Posterior vena cava (tissue), 2 donors: Measurements from ENCODE around the gene FAM168A. TPM values are rescaled to one million over a fixed set of nuclear protein-coding genes. Genes with fewer than 3 reads are reported as not detected.
"Not testable (repeated sequence)": the region's sequence is repeated elsewhere in the genome, so short reads cannot be mapped to it uniquely, and the experiment has no call there.

ENCODE experiments used
- DNase-seq: peaks from one replicate; pipeline ENCODE4 v3.0.0-alpha.2; 2020; ENCODE audit warnings: low spot score
- intact Hi-C, 2 donors: fragments of 100-400 bp; cut with DNase I; formaldehyde crosslinking; loops; one replicate each; pipeline versions ENCODE4 v1.14.1 to v1.14.2; 2022 to 2023
- total RNA-seq, 2 donors: library from RNA; stranded (reverse); fragmentation: NEBNext Ultra II Directional; extraction: Animal tissue kit (Norgen Biotek cat#: 25700); gene quantifications; one replicate each; pipeline ENCODE4 v1.2.1, GENCODE V29; 2021
- donor health status: DM: yes; HTN: yes; CAD: no.
- donor health status: DM: yes; HTN: yes; CAD: no.

The FAM168A gene
- total RNA-seq, 2 donors from 2014 or later: 32.7 to 38.3 TPM

DNA sequence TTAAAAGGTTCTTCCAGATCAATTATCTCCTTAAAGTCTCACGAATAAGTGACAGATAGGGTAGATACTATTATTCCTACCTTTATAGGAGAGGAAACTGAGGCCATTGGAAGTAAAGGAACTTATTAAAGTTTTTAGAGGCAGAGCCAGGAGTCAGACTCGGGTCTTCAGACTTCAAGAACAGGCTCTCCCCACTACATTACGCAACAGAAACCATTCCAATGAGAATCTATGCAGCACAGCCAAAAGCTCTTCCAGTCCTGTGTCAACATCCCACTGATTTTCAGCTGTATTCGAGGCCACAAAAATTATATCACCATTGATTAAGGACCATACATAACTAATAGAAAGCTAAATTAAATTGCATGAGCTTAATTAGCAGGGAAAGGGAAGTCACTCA lies 144.3 kb downstream of the FAM168A start:
- DNase-seq: no peak
- intact Hi-C loops: no loop called here

DNA sequence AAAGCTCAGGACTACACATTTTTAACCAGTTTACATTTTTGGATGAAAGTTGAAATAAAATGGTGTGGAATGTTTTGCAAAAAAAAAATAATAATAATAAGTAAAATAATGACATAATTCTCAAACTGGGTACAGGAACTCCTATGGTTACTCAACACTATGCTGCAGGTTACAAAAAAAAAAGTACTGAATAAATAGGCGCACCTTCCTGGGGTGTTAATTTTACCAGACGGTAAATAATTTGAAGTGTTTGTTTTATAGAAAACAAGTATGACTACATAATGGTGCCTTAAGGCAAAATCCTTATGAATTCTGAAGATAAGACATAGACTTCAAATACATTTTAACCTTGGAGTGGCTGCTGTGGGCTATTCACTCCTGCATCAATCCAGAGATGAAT lies 145.2 kb downstream of the FAM168A start:
- no peak for DNase-seq
- intact Hi-C loops: no loop called here

DNA sequence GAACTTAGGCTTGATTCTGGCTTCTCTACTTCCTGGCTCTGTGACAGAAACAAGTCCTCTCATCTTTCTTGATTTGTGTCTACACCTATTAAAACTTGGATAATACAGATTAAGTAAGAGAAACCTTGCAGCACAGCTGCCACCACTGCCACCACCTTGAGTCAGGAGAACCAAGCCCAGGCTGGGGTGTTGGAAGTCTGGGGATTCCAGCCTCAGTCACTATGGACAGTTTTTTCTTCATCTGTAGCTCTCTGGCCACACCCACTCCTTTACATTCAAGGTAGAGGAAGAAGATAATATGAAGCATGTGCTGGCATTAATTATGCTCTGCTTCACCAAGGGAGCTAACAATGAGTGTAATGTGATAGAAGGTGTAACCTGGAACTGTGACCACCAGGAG lies 146.0 kb downstream of the FAM168A start:
- intact Hi-C loops: no loop called here
- no peak for DNase-seq

DNA sequence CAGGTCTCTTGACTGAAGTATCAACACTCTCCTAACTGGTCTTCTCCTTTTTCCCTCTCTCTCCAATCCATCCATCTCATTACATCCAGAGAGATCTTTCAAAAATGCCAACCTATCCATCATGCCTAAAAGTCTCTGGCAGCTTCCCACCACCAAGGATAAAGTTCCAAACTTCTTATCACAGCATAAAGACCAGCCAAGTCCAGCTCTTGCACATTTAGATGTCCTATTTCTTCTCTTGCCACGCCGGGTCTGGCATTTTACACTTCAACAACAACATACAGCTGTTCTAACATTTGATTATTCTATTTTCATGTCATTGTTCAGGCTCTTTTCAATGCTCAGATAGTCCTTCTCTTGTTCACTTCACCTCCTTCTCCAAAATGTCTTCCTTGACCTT lies 151.1 kb downstream of the FAM168A start:
- DNase-seq: no peak
- intact Hi-C loops: loop anchor here in 1 of 2 donors (1.0 kb wide), 1 partner anchor 39 kb away; no protein-coding TSS in a partner anchor

DNA sequence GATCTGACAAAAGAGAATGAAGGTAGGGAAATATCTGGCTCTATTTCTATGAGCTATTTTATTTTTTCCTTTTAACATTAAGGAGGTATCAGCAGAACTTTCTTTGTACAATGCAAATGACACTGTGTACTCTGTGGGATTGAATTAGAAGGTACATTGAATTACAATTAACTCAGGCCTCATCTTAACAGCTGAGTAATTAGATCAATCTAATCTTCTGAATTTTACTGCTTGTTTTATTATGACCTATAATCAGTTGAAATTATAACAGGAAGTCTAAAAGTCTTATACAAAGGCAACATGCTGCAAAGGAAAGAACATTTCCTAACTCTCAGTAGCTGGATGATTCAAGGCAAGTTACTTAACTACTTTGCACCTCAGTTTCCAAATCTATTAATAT lies 151.9 kb downstream of the FAM168A start:
- intact Hi-C loops: loop anchor here in 1 of 2 donors (1.0 kb wide), 1 partner anchor 39 kb away; no protein-coding TSS in a partner anchor
- DNase-seq: no peak

DNA sequence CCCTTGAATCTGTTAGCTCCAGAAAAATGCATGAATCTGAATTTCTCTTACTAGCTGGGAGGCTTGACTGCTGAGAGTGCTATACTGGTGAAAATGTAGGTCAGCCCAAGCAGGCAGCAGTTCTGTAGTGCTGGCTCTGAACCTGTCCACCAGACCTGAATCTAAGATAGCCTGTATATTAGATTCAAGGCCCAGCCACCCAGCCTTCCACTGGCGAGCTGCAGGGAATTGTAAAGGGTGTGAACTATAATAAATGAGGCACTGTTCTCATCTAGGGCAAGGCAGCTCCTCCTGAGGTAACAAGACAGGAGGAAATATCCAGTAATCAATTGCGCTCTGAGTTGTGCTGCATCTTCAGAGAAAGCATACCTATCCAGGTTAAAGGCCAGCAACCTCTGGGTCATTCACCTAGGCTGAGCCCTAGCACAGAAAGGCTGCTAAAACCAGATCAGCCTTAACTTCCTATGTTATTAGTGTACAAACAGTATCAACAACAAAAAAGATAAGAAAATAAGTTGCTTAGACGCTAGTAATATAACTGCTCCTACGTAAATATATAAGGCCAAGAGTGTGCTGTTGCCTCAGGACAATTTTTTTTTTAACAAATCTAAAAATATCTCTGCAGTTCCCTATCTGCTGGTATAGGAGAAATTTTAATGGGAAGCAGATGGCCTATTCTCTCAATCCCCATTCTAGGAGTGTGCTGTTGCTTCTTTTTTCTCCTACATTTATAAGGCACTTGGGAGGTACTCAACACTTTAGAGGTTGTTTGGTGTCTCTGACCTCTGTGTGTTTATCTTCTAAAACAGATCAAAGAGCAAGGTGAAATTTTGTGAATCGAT lies 158.7 kb downstream of the FAM168A start:
- intact Hi-C loops: no loop called here
- no peak for DNase-seq

DNA sequence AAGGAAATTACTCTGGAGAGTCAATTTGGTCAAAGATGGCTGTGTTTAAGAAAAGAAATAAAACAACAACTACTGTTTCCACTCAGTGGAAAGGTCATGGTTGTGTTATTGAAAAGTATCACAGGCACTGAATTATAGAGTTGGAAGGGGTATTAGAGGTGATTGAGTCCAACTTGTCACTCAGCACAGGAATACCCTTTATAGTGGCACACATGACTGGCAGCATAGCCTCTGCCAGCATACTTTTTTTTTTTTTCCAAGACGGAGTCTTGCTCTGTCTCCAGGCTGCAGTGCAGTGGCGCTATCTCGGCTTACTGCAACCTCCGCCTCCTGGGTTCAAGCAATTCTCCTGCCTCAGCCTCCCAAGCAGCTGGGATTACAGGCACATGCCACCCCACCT lies 161.1 kb downstream of the FAM168A start:
- intact Hi-C loops: not testable (repeated sequence)

DNA sequence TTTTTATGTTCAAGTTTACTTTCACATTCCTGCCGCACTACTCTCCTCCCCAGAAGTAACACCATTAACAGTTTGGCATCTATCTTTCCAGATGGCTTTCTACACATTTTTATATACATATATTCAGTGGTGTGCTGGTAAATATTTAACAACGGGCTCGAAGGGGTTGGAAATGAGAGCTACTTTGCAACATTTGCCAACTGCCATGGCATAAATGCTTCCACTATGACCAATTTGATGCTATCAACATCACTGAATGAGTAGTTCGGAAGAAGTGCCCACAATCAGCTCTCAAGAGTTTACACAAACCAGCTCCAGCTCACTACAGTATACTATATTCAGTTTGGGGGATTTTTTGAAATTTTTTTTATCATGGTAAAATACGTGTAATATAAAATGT lies 166.5 kb downstream of the FAM168A start:
- DNase-seq: no peak
- intact Hi-C loops: no loop called here

More for the DNA sequence above, 161.1 kb downstream of the FAM168A start:
- not testable (repeated sequence) for DNase-seq

DNA sequence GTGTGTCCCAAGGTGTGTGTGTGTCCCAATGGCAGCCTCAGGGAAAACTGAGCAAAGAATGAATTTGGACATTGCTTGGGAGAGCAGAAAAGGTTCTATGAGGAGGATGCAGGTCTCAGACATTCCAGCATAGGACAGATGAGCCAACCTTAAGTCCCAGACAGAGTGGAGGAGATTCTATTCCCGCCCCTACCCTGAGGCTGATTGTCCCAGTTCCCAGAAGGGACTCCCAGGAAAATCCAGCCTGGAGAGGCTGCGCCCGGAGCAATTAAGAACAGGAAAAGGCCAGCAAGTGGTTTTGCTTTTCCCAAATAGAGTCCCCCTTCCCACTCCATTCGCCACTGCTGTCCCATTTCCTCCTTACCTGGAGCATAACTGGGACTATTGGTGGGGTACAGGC lies 167.6 kb downstream of the FAM168A start:
- DNase-seq: no peak
- intact Hi-C loops: no loop called here

DNA sequence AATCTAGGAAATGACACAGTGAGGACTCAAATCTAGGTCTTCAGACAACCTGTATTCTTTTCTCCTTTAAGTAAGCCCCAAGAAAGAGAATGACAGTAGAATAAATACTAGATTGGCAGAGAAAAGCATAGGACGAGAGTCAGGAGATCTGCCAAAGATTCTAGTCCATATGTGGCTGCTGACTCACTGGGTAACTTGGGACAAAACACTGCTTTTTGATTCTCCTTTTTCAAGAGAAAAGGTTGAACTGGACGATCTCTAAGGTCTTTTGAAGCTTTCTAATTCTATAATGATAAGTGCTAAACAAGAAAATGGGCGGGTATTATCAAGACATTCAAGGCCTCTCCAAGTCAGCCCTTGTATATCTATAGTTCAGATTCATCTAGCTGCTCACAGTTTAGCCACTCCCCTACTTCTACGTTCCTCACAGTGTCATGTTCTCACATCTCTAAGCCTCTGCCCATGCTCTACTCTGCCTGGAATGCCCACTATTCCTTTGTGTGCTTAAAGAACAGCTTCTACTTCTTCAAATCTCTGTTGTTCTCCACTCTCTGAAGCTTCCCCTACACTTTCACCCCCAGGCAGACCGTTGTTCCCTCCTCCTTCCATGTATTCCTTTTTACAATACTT lies 168.7 kb downstream of the FAM168A start:
- intact Hi-C loops: no loop called here
- no peak for DNase-seq

DNA sequence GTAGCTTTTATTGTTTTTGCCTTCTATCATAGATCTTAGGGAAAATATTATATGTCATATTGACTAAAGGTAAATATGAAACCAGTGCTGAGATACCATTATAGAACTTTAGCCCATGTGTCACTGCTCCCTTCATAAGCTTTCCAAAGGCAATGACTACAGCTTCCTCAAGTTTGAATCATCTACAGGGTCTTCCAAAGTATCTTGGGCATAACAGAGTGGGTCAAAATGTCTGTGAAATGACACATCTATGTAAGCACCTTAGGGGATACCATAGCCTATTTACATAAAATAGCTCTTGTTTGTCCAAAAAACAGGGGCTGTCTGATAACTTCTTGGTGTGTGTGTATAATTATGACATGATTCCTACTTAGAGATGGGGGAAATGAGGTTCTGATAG lies 169.2 kb downstream of the FAM168A start:
- intact Hi-C loops: no loop called here
- no peak for DNase-seq

DNA sequence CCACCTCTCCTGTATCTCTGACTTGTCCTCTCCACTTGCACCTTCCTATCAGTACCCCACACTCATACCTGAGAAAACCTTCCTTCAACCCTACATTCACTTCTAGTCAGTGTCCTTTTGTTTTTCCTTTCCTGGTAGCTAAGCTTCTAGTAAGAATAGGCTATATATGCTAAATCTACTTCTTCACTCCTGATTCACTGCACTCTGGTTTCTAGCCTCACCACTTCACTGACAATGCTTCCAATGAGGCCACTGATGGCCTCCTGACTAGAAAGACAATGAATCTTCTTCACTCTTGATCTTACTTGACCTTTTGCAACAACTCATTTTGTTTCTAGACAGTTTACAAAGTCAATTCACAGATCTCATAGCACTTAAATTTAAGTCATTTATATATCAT lies 169.7 kb downstream of the FAM168A start:
- intact Hi-C loops: no loop called here
- DNase-seq: no peak

DNA sequence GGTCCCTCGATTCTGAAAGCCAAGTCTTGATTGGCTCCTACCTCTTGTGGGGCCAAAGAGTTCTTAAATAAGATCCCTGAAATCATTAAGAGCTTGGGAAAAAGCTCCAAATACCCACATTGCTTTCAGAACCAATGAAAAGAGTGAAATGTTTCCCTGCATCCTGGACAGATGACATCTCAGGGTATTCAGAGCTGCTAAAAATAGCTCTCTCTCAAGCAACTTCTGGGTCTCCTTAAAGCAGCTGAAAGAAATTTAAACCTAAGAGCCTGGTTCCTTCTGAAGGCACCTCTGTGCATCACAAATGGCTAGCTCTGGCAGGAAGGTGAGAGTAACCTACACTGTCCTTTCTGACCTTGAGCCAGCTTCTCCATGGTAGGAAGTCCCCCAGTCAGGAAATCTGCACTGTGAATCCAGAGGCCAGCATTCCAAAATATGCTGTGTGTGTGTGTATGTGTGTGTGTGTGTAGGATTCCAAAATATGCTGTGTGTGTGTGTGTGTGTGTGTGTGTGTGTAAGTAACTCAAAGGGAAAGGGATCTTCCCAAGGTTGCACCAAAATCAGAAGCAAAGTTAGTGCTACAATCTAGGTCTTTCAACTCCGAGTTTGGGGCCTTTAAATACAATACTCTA lies 171.6 kb downstream of the FAM168A start:
- intact Hi-C loops: no loop called here

DNA sequence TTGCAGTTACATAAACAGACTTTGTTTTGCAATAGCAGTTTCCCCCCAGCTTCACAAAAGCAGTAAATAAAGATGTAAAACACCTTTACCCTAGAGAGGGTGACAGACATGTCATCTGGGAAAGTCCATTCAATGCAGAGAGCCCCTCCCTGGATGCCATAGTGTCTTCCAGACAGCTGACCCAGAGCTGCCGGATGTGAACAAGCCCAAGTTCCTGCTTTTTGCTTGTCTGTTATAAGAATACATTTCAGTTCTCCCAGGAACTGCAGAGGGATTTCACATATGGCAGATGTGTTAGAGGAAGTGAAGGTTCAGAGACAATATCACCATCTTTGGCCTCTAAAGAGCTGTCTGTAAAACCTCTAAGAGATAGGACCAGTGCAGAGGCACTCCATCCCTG lies 172.8 kb downstream of the FAM168A start:
- intact Hi-C loops: no loop called here
- DNase-seq: no peak

More for the DNA sequence above, 171.6 kb downstream of the FAM168A start:
- no peak for DNase-seq

DNA sequence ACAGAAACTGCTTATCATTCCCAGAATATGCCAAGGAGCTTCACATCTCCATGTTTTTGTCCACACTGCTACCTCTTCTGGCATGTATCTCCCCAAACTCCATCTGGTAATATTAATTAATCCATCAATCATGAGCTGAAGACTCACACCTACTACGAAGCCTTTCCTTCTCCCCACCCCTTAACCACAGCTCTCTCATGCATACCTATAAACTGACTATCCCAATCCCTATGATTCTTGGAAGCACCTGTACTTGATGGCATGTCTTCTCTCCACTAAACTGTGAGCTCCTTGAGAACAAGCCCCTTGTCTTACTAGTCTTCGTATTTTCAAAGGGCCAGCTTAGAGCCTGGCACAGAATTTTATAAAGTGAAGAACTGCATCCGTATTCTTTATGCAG lies 174.4 kb downstream of the FAM168A start:
- intact Hi-C loops: no loop called here
- no peak for DNase-seq

DNA sequence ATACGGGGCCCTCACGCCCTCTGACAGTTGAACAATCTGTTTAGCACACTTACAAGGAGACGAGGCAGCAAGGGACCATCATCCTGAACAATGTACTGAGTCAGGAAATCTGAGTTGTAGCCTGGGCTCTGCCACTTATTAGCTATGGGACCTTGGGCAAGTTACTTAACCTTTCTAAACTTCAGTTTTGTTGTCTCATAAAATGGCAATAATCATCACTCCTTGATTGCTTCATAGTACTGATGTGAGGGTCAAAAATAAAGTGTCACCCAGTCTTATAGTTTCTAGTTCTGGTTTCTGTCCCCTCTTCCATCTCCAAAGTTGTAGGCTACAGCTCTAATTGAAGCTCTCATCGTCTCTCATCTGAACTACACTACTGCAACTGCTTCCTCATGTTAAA lies 175.0 kb downstream of the FAM168A start:
- no peak for DNase-seq
- intact Hi-C loops: no loop called here

DNA sequence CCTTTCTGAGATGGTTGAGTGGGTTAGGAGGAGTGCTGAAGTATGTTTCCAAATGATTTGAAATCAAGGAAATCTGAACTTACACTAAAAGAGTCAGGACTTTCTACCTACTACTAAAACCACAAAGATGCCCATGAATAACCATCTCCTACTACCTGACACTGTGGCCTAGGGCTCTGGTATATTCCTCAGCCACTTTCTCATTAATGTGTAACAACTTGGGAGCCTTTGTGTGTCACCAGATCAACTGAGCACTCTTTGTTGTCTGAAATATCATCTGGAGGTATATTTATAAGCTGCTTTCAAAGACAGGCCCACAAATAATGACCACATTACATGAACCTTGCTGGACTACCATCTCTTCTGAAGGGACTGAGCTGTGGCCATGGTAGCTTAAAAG lies 177.8 kb downstream of the FAM168A start:
- intact Hi-C loops: no loop called here
- no peak for DNase-seq

DNA sequence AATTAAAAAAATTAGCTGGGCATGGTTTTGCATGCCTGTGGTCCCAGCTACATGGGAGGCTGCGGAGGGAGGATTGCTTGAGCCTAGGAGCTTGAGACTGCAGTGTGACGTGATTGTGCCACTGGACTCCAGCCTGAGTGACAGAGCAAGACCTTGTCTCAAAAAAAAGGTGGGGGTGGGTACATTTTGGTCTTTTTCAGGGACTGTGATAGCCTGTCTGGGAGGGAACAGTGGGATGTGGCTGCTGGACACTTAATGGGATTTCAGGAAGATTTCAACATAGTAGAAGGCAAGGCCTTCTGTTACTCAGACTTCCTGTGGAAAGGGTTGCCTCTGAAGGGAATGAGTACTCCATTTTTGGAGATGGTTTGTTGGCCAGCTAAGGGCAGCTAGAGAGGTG lies 181.1 kb downstream of the FAM168A start:
- DNase-seq: no peak
- intact Hi-C loops: loop anchor here in 1 of 2 donors (10.0 kb wide), 1 partner anchor 238 kb away; no protein-coding TSS in a partner anchor

DNA sequence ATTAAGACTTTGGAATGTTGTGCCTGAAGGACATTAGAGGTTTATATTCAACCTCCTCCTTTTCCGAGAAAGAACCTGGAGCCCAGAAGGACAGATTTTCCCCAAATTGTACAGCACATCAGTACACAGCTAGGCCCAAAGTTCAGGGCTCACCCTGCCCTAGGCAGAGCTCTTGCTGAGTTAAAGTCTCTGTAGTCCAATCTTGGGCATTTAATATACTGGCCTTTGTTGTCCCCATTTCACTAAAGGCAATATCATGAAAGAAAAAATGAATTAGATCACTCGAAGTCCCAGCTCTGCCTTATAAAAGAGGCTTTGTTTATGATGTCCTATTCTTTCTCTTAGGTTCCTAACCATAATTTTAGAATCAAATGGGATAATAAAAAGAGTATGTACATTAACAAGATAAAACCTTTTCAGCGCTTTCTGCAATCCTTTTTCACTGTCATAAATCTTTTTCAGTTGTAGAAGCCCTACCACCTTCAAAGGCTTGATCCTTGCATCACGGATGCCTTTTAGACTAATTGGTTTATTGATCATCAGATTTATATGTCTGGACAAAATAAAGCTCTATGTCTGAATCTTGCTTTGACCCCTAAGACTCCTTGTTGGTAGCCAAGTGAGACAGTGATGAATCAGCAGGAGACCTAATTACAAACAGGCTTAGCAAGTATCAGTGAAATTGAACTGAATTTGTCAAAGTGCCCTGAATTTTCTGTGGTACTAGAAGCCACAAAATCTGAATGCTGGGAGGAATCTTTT lies 181.9 kb downstream of the FAM168A start:
- intact Hi-C loops: loop anchor here in 1 of 2 donors (10.0 kb wide), 1 partner anchor 239 kb away; no protein-coding TSS in a partner anchor
- no peak for DNase-seq
